ENCODE results near the gene UST.
"Not testable (repeated sequence)": the region's sequence is repeated elsewhere in the genome, so short reads cannot be mapped to it uniquely, and the experiment has no call there.

Gene UST

DNA sequence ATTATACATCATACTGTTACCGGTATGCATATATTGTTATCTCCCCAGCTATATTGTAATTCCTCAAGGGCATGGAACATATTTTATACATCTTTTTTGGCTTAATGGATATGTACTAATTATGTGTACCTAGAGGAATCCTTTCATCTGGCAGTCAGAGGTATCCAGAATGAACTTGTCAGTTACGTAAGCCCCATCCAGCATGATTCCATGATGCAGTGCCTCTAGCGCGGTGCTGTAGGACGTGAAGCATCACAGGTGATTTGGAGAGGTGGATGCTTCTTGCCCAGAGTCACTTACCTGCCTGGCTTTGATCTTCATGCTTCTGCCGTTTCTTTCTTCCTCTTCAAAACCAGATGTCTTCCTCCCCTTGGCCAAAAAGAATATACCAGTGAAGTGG is 159.1 kb downstream of the UST start:
- DNase-seq, result no peak

GRCh38 chr6:148906386-148906785 is 159.6 kb downstream of the UST start:
- DNase-seq, result no peak

DNA sequence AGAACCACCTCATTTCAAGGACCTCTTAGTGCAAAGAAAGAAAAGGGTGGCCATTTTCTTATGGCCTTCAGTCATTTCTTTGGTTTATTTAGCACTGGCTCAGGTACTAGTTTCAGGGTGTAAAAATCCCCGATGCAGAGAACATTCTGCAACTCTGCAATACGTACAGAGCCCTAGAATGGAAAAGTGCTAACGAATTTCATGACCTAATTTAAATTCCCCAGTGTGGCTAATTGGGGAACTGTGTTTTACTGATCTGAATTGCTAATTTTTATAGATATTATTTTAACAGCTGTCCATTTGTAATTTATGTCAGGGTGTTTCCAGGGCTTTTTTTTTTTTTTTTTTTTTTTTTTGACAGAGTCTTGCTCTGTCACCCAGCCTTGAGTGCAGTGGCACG is 160.7 kb downstream of the UST start:
- DNase-seq, result no peak

DNA sequence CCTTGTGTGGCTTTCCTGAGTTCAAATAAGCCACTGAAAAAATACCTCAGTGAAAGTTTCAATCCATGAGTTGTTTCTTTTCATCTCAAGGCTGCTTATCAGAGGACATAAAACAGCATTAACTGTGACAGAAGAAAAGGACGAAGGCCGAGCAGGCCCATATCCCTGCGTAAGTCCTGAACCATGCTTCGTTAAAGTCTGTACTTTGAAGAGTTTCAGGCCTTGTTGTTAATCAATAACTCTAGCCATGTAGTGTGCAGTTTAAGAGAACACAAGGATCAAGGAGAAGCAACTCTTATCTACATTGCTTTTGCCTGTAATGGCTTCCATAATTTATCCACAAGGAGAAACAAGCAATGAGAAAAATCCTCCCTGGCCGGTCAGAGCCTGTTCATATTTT is 165.4 kb downstream of the UST start:
- no peak for DNase-seq

- DNase-seq, result no peak
Observed at GRCh38 chr6:148915810-148916209, 169.0 kb downstream of the UST start.

DNA sequence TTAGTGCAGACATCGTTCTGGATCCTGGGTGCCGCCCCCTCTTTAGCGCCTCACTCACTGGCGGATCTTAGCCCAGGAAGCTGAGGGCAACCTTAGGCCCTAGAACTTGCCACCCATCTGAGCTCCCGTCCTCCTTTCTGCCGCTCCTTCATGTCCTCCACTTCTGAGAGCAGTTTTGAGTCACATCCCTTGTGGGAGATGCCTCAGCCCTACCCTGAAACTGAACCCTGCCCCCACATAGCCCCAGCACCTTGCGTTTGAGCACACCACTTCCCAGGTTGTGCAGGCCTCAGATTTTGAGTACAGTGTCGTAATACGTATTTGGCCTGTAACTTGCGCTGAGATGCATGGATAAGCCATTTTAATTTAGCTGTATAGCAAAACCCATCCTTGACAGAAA is 169.7 kb downstream of the UST start:
- DNase-seq, result not testable (repeated sequence)

- DNase-seq, result no peak
Observed at GRCh38 chr6:148924226-148925012, 177.6 kb downstream of the UST start.

DNA sequence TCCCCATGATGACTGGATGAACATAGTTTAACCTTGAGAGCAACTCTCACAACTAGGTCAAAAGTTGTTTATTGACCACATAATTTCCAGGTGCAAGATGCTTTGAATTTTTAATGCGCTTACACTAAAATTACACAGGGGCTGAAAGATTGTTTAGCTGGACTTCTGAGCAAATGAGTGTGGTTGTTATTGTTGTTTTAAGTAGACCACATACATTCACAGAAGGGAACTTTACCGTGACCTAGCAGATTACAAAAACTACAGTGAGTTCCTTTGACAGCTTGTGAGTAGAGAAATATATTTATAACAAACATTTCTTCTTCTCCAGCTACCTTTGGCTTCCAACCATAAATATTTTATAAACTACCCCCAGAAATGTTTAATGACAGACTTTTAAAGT is 178.9 kb downstream of the UST start:
- DNase-seq, result no peak

DNA sequence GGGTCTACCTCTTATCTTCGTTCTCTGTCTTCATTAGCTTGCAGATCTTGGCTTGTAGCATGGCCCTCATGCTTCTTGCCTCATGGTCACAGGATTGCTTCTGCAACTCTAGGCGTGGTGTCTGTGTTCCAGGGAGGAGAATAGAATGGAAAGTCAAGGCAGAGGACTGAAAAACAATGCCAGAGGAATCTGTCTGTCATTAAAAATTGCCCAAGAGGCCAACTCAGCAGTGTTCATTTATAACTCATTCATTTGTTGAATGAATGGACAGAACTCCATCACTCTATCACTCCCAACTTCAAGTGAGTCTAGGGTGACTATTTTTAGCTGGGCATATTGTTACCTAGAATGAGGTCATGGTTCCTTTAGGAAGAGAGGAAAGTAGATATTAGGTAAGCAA is 179.6 kb downstream of the UST start:
- no peak for DNase-seq

DNA sequence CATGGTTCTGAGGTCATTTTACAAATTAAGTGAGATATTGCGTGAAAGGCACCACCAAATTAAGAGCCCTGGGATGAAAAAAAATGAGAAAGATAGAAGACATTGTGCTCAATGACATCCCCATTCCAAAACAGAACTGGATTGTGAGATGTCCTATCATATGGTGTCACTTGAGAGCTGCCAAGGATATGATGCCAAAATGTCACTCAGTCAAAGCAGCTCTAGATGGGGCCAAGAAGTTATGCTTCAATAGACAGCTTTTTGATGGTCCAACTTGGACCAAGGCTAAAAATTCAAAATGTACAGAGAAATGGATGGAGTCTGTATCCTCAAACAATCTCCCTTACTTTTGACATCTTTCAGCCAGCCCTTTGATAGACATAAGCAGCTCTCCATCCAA is 180.8 kb downstream of the UST start:
- no peak for DNase-seq

GRCh38 chr6:148928811-148929210 is 182.0 kb downstream of the UST start:
- no peak for DNase-seq

- no peak for DNase-seq
Observed at GRCh38 chr6:148932208-148932607, 185.4 kb downstream of the UST start.

GRCh38 chr6:148932731-148933130 is 185.9 kb downstream of the UST start:
- no peak for DNase-seq

DNA sequence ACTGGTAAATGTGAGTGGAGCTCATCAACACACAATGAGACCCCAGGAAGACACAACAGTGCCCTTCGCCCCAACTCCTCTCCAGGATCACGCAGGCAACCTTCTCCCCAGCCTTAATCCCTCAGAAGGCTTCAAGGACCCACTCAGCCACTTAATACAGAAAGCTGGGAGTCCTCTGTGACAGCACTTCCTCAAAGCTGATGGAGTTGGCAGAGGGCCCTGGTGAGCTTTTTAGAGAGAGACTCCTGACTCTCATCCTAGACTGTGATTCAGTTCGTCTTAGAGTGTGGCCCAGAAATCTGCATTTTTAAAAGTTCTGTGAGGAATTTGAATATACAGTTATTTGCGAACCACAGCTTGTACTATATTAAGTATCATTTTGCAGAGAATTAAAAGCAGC is 187.7 kb downstream of the UST start:
- peak; percentile 18 to 19 for DNase-seq

DNA sequence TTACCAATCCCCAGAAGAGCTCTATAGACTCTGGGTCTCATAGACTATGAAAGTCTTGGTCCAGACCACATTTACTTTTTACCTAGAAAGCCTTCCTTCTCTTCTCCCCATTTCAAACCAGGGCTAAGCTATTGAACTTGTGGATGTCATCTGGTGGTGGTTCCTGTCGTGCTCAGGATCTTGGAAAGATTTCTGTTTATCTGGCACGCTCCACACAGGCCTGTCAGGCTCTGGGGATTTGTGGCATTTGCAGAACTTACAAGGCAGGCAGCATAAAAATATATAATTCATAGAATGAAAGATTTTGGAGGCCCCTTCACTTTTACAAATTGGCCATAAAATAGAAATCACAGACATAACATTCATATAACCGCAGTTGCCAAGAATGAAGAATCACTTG is 188.1 kb downstream of the UST start:
- DNase-seq, result no peak

GRCh38 chr6:148935705-148936435 is 189.0 kb downstream of the UST start:
- DNase-seq, result no peak

DNA sequence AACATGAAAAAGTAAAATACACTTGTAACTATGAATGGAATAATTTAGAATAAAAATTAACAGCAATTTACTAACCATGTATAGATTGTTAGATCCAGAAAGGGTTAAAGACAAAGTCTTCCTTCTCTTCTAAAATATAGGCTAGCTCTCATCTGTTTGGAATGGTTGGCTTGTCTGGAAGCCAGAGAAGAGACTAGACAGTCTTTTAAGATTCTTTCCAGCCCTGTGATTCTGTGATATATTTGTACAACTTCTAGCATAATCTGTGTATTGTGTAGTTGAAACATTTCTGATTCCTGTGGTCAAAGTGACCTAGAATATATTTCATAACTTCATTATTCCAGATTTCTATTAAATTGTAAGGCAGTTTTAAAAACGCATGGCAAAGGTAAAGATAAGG is 196.6 kb downstream of the UST start:
- DNase-seq, result no peak

DNA sequence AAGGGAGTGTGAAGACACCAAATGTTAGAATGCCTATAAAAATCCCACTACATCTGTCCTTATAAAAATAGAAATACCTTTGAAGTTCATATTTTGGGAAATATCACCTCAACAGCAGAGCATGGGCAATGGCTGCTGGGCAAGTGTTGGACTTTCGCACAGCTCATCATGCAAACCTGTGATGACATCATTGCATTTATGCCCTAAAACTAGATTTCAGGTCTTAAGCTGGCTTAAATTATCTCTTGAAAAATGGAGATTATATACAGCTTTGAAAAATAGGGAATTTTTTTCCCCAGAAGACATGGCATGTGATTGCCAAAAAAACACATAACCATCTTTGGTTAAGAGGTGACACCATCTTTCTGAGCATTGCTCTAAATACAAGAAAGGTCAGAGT is 197.8 kb downstream of the UST start:
- no peak for DNase-seq

DNA sequence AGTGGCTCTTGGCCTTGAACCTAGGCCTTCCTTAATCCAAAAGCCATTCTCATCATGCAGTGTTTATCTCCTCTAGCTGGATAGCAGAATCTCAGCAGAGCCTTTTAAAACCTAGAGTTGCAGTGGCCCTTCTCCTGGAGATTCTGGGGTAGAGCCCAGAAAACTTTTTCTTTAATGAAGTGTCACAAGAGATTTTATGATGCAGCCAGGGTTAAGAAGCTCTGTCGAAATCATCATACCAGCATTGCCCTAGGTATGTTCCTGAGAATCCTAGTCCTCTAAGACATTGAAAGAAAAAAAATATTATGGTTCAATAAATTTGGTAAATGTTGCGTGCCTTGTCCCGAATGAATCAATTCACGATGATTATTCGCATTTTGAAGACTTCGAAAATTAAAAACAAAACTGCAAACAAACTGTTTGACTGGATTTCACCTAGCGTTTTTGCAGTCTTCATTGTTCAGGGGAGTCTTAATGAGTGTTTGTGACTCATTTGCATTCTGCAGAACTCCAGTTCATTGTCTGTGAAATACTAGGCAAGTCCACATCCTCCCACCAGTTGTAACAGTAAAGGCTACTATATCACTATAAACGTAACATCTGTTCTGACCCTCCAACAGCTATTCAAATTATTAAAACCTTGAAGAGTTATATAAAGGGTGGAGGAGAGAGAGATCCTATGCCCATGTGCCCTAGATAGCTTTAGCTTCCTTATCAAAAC is 198.6 kb downstream of the UST start:
- no peak for DNase-seq

- DNase-seq, result peak; percentile 86
Observed at GRCh38 chr6:148947621-148948444, 201.0 kb downstream of the UST start.

GRCh38 chr6:148951662-148952061 is 204.8 kb downstream of the UST start:
- no peak for DNase-seq

DNA sequence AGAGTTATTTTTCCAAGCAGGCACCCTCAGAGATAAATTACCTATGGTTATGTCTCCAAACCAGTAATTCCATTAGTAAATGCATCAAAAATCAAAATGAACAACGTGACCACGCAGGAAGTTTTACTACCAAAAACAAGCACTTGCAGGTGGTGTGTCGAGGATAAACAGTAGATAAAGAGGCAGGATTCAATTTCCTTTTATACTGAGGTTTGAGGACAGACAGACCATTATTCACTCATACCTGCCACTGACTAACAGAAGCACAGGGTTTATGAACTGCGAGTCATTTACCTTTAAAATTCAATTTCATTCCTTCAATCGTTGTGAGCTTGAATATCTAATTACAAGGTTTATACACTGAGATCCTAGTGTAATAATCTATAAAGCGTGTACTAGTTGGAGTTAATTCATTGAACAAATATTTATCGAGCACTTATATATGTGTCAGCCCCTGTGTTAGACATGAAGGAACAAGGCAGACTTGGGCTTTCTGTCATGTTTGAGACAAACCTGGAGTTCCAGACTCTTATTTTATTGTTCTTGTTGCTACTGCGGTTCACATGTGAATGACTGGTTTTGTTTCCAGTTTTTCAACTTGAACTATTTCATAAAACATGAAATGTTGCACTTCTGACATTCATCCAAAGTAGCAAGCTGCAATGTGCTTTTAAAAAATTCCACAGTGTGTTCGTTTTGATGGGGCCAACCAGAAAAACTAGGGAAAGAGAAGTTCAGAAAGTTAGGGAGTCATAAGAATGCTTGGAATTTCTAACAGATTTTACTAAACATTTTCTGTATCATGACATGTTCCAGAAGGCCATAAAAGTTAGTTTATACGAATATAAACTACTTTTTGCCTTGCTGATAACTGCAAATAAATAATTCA is 205.6 kb downstream of the UST start:
- DNase-seq, result no peak
